Lower leg skin (tissue), 3 donors: ENCODE results near the gene OGA.

Experiments used
- CTCF ChIP-seq, 3 donors: fragments of 450-650 bp; IDR thresholded peaks; one replicate each; pipeline ENCODE4 v1.5.1; 2016; ENCODE audit warnings: antibody characterized with exemption in 3 of 3, mild to moderate bottlenecking in 3 of 3, moderate library complexity in 2 of 3
- POLR2A ChIP-seq, 2 donors: fragments of 450-650 bp; IDR thresholded peaks; one replicate each; pipeline ENCODE4 v1.6.1; 2016 to 2017; ENCODE audit warnings: antibody characterized with exemption in 2 of 2, mild to moderate bottlenecking in 1 of 2, moderate library complexity in 1 of 2

GRCh38 chr10:101784558-101784957 lies 33.7 kb downstream of the OGA start:
- TF ChIP-seq CTCF (IDR thresholded peaks at IDR 0.05): no peak
- no peak for TF ChIP-seq POLR2A (IDR thresholded peaks at IDR 0.05)
